GM21717 (cell line): ENCODE data around the gene PCAT6.
"Not testable (repeated sequence)": the region's sequence is repeated elsewhere in the genome, so short reads cannot be mapped to it uniquely, and the experiment has no call there.

Experiments used
- ATAC-seq: cut with Tn5 transposase; IDR thresholded peaks from one replicate; pipeline ENCODE4 v1.9.1; 2021; ENCODE audit warnings: mild to moderate bottlenecking, moderate library complexity; ENCODE audit not compliant: unreplicated experiment

PCAT6 gene

GRCh38 chr1:202810615-202811295 lies at the start of gene PCAT6:
Gene PCAT6 (plus strand): TSS chr1:202810954.
- ATAC-seq, result peak; percentile 73

GRCh38 chr1:202762019-202762418 lies 48.7 kb upstream of the PCAT6 start:
- ATAC-seq, result no peak

- ATAC-seq, result no peak
Observed at GRCh38 chr1:202765721-202766120, 45.0 kb upstream of the PCAT6 start.

GRCh38 chr1:202770135-202770534 lies 40.6 kb upstream of the PCAT6 start:
- no peak for ATAC-seq

GRCh38 chr1:202781180-202781579 lies 29.6 kb upstream of the PCAT6 start:
- no peak for ATAC-seq

- no peak for ATAC-seq
Observed at GRCh38 chr1:202786804-202787203, 23.9 kb upstream of the PCAT6 start.

- ATAC-seq, result no peak
Observed at GRCh38 chr1:202788800-202789199, 22.0 kb upstream of the PCAT6 start.

- ATAC-seq, result no peak
Observed at GRCh38 chr1:202791077-202791747, 19.5 kb upstream of the PCAT6 start.

GRCh38 chr1:202794051-202794740 lies 16.6 kb upstream of the PCAT6 start:
- no peak for ATAC-seq

GRCh38 chr1:202794931-202795330 lies 15.8 kb upstream of the PCAT6 start:
- not testable (repeated sequence) for ATAC-seq

GRCh38 chr1:202796670-202797069 lies 14.1 kb upstream of the PCAT6 start:
- no peak for ATAC-seq

- ATAC-seq, result no peak
Observed at GRCh38 chr1:202798260-202798659, 12.5 kb upstream of the PCAT6 start.

GRCh38 chr1:202798792-202799331 lies 11.9 kb upstream of the PCAT6 start:
- no peak for ATAC-seq

GRCh38 chr1:202800742-202801141 lies 10.0 kb upstream of the PCAT6 start:
- no peak for ATAC-seq

- no peak for ATAC-seq
Observed at GRCh38 chr1:202801175-202801574, 9.6 kb upstream of the PCAT6 start.

GRCh38 chr1:202802034-202802433 lies 8.7 kb upstream of the PCAT6 start:
- ATAC-seq, result no peak

GRCh38 chr1:202802998-202803932 lies 7.5 kb upstream of the PCAT6 start:
- ATAC-seq, result no peak

GRCh38 chr1:202804126-202804525 lies 6.6 kb upstream of the PCAT6 start:
- no peak for ATAC-seq

GRCh38 chr1:202805886-202806844 lies 4.6 kb upstream of the PCAT6 start:
- no peak for ATAC-seq
